ENCODE results near the gene HSPB7. TPM values are rescaled to one million over a fixed set of nuclear protein-coding genes. Genes with fewer than 3 reads are reported as not detected.

The HSPB7 gene
- total and polyA plus RNA-seq, 2 donors (not counting 3 experiments of a cell fraction or from before 2014, with no cell fraction given): not detected

DNA sequence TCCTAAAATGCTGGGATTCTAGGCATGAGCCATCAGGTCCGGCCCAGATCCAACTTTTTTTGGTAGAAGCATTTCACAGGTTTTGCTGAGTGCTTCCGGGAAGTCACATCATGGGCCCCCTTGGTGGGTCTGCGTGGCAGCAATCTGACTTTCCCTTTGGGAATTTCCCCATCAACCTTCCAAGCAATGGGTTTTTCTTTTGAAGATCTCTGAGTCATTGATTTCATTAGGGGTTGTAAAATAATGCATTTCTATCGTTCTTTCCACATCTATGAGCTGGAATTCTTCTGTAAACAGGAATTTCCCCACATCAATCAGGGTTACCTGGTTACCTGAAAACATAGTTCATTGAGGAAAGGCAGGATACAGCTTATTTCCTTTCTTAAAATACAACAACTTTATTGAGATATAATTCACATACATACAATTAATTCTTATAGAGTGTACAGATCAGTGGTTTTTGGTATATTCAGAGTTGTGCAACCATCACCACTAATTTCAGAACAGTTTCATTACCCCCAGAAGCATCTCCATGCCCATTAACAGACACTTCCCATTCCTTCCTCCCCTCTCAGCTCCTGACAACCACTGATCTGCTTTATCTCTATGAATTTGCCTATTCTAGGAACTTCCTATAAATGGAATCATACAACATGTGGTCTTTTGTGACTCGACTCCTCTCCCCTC, 32.1 kb downstream of the HSPB7 start:
- no peaks in the 10 kb centered on the region for H3K9me1 ChIP-seq (replicated peaks; ENCODE audit: control insufficient read depth, extremely low read depth, insufficient read depth, low read length)
- H3K4me1 ChIP-seq (ENCODE audit: control insufficient read depth, extremely low read depth, insufficient read depth, low read length): no peaks in the 10 kb centered on the region
- no peak overlapping the region for H3K4me3 ChIP-seq (replicated peaks in 1 of 3; ENCODE audit: insufficient read depth in 1 of 3, low read depth in 1 of 3, low read length in 3 of 3)
- no peak for FAIRE-seq
- CTCF ChIA-PET: interaction anchor here (1.1 to 2.0 kb wide), 5 partner anchors 9 to 194 kb away, joined by 3 to 10 read pairs (median 5); no protein-coding TSS in a partner anchor
- H3K9me3 ChIP-seq (replicated peaks; ENCODE audit: control insufficient read depth, insufficient read depth, low read length): no peaks in the 10 kb centered on the region
- TF ChIP-seq FOS (IDR thresholded peaks at IDR 0.05; ENCODE audit: borderline replicate concordance, insufficient read depth, low read length) (no peak), POLR2AphosphoS5 (IDR thresholded peaks at IDR 0.05; ENCODE audit: insufficient read depth, low read depth, low read length) (no peak), JUN (IDR thresholded peaks at IDR 0.05; ENCODE audit: borderline replicate concordance, insufficient read depth, insufficient read length, low read depth) (no peak)
- H2AFZ ChIP-seq (ENCODE audit: low read depth, low read length): no peak overlapping the region
- dilution Hi-C loops (cut with MboI; ENCODE audit: extremely low pct_ligation_motif_present, low sequenced_read_pairs) (no loop called here), intact Hi-C loops (cut with micrococcal nuclease) (no loop called here)
- no peaks in the 10 kb centered on the region for H3K79me2 ChIP-seq (ENCODE audit: control insufficient read depth, insufficient read depth, low read length)
- H3K36me3 ChIP-seq (ENCODE audit: control insufficient read depth in 2 of 2, extremely low read depth in 1 of 2, insufficient read depth in 2 of 2, low read length in 2 of 2): no peaks in the 10 kb centered on the region
- H3K9ac ChIP-seq (replicated peaks; ENCODE audit: extremely low read depth, insufficient read depth, low read length): no peak overlapping the region
- H4K20me1 ChIP-seq (replicated peaks; ENCODE audit: control insufficient read depth, extremely low read depth, insufficient read depth, low read length): no peaks in the 10 kb centered on the region
- POLR2A ChIA-PET: interaction anchor here (0.6 kb wide), 1 partner anchor 45 kb away, joined by 3 read pairs; no protein-coding TSS in a partner anchor
- H3K27ac ChIP-seq (ENCODE audit: insufficient read depth, low read depth, low read length): no peak overlapping the region
- no peak for DNase-seq (ENCODE audit: low read depth, low spot score)
- peaks cover 2 to 10% of the 10 kb centered on the region in 2 experiments for H3K27me3 ChIP-seq (ENCODE audit: control insufficient read depth in 2 of 2, insufficient read depth in 2 of 2, low read length in 2 of 2)
- BruUV-seq (replicated peaks): no TSS peak
- H3K4me2 ChIP-seq (ENCODE audit: insufficient read depth, low read length): no peak overlapping the region

DNA sequence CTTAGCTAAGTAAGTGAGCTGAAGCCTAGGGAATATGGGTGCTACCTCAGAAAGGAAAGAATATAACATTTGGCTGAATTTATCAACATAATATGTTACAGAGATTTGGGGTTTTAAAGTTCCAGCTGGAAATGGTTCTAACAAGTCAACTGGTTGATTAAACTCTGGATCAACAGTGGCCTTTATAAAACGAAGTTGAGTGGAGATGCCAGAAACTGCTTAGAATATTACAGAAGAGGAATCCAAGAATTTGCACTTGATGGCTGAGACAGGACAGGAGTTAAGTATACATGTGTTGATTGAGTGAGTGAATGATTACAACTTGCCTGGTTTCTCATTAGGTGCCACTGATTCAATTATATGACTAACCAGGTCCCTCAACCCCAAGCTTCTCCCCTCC, 34.6 kb downstream of the HSPB7 start:
- Histone ChIP-seq H2AFZ (ENCODE audit: low read depth, low read length) (no peak overlapping the region), H3K9ac (replicated peaks; ENCODE audit: extremely low read depth, insufficient read depth, low read length) (no peak overlapping the region), H3K4me3 (replicated peaks in 1 of 3; ENCODE audit: insufficient read depth in 1 of 3, low read depth in 1 of 3, low read length in 3 of 3) (no peak overlapping the region), H3K4me2 (ENCODE audit: insufficient read depth, low read length) (no peak overlapping the region), H3K9me3 (replicated peaks; ENCODE audit: control insufficient read depth, insufficient read depth, low read length) (no peaks in the 10 kb centered on the region), H4K20me1 (replicated peaks; ENCODE audit: control insufficient read depth, extremely low read depth, insufficient read depth, low read length) (no peaks in the 10 kb centered on the region), H3K79me2 (ENCODE audit: control insufficient read depth, insufficient read depth, low read length) (no peaks in the 10 kb centered on the region), H3K9me1 (replicated peaks; ENCODE audit: control insufficient read depth, extremely low read depth, insufficient read depth, low read length) (no peaks in the 10 kb centered on the region), H3K27me3 (ENCODE audit: control insufficient read depth in 2 of 2, insufficient read depth in 2 of 2, low read length in 2 of 2) (peaks cover 2 to 10% of the 10 kb centered on the region in 2 experiments), H3K4me1 (ENCODE audit: control insufficient read depth, extremely low read depth, insufficient read depth, low read length) (no peaks in the 10 kb centered on the region), H3K27ac (ENCODE audit: insufficient read depth, low read depth, low read length) (no peak overlapping the region), H3K36me3 (ENCODE audit: control insufficient read depth in 2 of 2, extremely low read depth in 1 of 2, insufficient read depth in 2 of 2, low read length in 2 of 2) (no peaks in the 10 kb centered on the region)
- DNase-seq (ENCODE audit: low read depth, low spot score): no peak
- TF ChIP-seq, protein P1, sequence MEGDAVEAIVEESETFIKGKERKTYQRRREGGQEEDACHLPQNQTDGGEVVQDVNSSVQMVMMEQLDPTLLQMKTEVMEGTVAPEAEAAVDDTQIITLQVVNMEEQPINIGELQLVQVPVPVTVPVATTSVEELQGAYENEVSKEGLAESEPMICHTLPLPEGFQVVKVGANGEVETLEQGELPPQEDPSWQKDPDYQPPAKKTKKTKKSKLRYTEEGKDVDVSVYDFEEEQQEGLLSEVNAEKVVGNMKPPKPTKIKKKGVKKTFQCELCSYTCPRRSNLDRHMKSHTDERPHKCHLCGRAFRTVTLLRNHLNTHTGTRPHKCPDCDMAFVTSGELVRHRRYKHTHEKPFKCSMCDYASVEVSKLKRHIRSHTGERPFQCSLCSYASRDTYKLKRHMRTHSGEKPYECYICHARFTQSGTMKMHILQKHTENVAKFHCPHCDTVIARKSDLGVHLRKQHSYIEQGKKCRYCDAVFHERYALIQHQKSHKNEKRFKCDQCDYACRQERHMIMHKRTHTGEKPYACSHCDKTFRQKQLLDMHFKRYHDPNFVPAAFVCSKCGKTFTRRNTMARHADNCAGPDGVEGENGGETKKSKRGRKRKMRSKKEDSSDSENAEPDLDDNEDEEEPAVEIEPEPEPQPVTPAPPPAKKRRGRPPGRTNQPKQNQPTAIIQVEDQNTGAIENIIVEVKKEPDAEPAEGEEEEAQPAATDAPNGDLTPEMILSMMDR (IDR thresholded peaks at IDR 0.05; ENCODE audit: extremely low read depth in 1 of 2, insufficient read depth in 1 of 2, low read depth in 1 of 2, low read length in 2 of 2): no peak
- no peak for TF ChIP-seq POLR2AphosphoS5 (IDR thresholded peaks at IDR 0.05; ENCODE audit: insufficient read depth, low read depth, low read length)
- TF ChIP-seq, protein P2, sequence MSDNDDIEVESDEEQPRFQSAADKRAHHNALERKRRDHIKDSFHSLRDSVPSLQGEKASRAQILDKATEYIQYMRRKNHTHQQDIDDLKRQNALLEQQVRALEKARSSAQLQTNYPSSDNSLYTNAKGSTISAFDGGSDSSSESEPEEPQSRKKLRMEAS (IDR thresholded peaks at IDR 0.05; ENCODE audit: insufficient read depth, insufficient read length): no peak
- TF ChIP-seq GATA2 (IDR thresholded peaks at IDR 0.05; ENCODE audit: insufficient read depth, insufficient read length, low read depth, low read length): no peak
- TF ChIP-seq JUN (IDR thresholded peaks at IDR 0.05; ENCODE audit: borderline replicate concordance, insufficient read depth, insufficient read length, low read depth): no peak
- CTCF ChIA-PET: interaction anchor here (1.5 kb wide), 1 partner anchor 192 kb away, joined by 5 read pairs; no protein-coding TSS in a partner anchor
- intact Hi-C loops (cut with micrococcal nuclease) (no loop called here), dilution Hi-C loops (cut with MboI; ENCODE audit: extremely low pct_ligation_motif_present, low sequenced_read_pairs) (no loop called here)
- POLR2A ChIA-PET: no interaction called here
- no TSS peak for BruUV-seq (replicated peaks)
- FAIRE-seq: no peak

All from endothelial cell of umbilical vein (primary cell).